ENCODE data around the gene IMPA2. TPM values are rescaled to one million over a fixed set of nuclear protein-coding genes. Genes with fewer than 3 reads are reported as not detected.
A peak's percentile ranks its signal among the peaks of the same experiment; 100 is the strongest.
"Not testable (repeated sequence)": the region's sequence is repeated elsewhere in the genome, so short reads cannot be mapped to it uniquely, and the experiment has no call there.

The IMPA2 gene
- polyA plus RNA-seq, 5 donors, result 66.2 to 88.3 (median 74.5) TPM

- DNase-seq, result peak in 1 of 2 donors; percentile 15
These were observed 87.1 kb downstream of the IMPA2 start for GRCh38 chr18:12068316-12068949.

GRCh38 chr18:12068950-12069320 is 87.6 kb downstream of the IMPA2 start:
- DNase-seq, result peak; percentile 36 to 60

GRCh38 chr18:12071066-12071465 is 89.8 kb downstream of the IMPA2 start:
- not testable (repeated sequence) for DNase-seq

- no peak for DNase-seq
These were observed 91.7 kb downstream of the IMPA2 start for GRCh38 chr18:12072996-12073395.

- DNase-seq, result no peak
These were observed 93.4 kb downstream of the IMPA2 start for GRCh38 chr18:12074736-12075135.

GRCh38 chr18:12076424-12077140 is 95.3 kb downstream of the IMPA2 start:
- peak in 1 of 2 donors; percentile 12 for DNase-seq

GRCh38 chr18:12077994-12078393 is 96.7 kb downstream of the IMPA2 start:
- DNase-seq, result not testable (repeated sequence)

- no peak for DNase-seq
These were observed 98.4 kb downstream of the IMPA2 start for GRCh38 chr18:12079491-12080237.

Other genes with a start within 250 kb of the IMPA2 start
- gene CHMP1B, start 130.1 kb upstream of the IMPA2 start, polyA plus RNA-seq (ENCODE audit: insufficient read depth in 1 of 5, insufficient read length in 5 of 5, low replicate concordance in 1 of 5), result 10 to 100 TPM; 37.4 to 40.4 (median 38.1) TPM
- gene MPPE1, start 73.2 kb upstream of the IMPA2 start, polyA plus RNA-seq (ENCODE audit: insufficient read depth in 1 of 5, insufficient read length in 5 of 5, low replicate concordance in 1 of 5), result 10 to 100 TPM; 37.3 to 47.4 (median 43.3) TPM
- under 1 TPM in 3 of 5 donors, not detected in 2; 0.05 to 0.09 (median 0.07) TPM for gene ANKRD62, start 112.3 kb downstream of the IMPA2 start, polyA plus RNA-seq (ENCODE audit: insufficient read depth in 1 of 5, insufficient read length in 5 of 5, low replicate concordance in 1 of 5)